NCI-H2081 (cell line): ENCODE results near the gene ARCN1.
A peak's percentile ranks its signal among the peaks of the same experiment; 100 is the strongest.

Source experiments
- DNase-seq, 2 experiments: peaks; one replicate each; lab custom pipeline; 2025; lab: John Stamatoyannopoulos, UW

ARCN1 gene

GRCh38 chr11:118572061-118572980, at the start of gene ARCN1:
Gene ARCN1, plus strand, starts transcription at chr11:118572409. Its CDS starts 139 bp downstream, at chr11:118572548.
- DNase-seq = peak; percentile 70 to 73

- peak in 1 of 2 experiments; percentile 4 for DNase-seq
Measured at GRCh38 chr11:118522571-118523072, 49.6 kb upstream of the ARCN1 start.

- no peak for DNase-seq
Measured at GRCh38 chr11:118524356-118524755, 47.9 kb upstream of the ARCN1 start.

GRCh38 chr11:118524757-118525470, 47.3 kb upstream of the ARCN1 start:
- no peak for DNase-seq

GRCh38 chr11:118526688-118527087, 45.5 kb upstream of the ARCN1 start:
- DNase-seq = no peak

- DNase-seq = no peak
Measured at GRCh38 chr11:118527109-118527508, 45.1 kb upstream of the ARCN1 start, which contains the start of gene TTC36. Gene TTC36, plus strand, starts transcription at chr11:118527474. Its CDS starts 21 bp downstream, at chr11:118527495.

- DNase-seq = no peak
Measured at GRCh38 chr11:118528511-118528910, 43.7 kb upstream of the ARCN1 start.

- DNase-seq = no peak
Measured at GRCh38 chr11:118529584-118530175, 42.5 kb upstream of the ARCN1 start.

- DNase-seq = peak; percentile 70 to 92
Measured at GRCh38 chr11:118530180-118530682, 42.0 kb upstream of the ARCN1 start.

- DNase-seq = peak; percentile 55 to 83
Measured at GRCh38 chr11:118530683-118531596, 41.3 kb upstream of the ARCN1 start, which contains the start of gene TMEM25. Gene TMEM25, plus strand, starts transcription at chr11:118531192. Its CDS starts 610 bp downstream, at chr11:118531802.

- no peak for DNase-seq
Measured at GRCh38 chr11:118531597-118532084, 40.6 kb upstream of the ARCN1 start.

GRCh38 chr11:118532091-118532490, 40.1 kb upstream of the ARCN1 start:
- DNase-seq = no peak

GRCh38 chr11:118532852-118533768, 39.1 kb upstream of the ARCN1 start:
- no peak for DNase-seq

- no peak for DNase-seq
Measured at GRCh38 chr11:118533769-118534729, 38.2 kb upstream of the ARCN1 start.

GRCh38 chr11:118535261-118535660, 36.9 kb upstream of the ARCN1 start:
- no peak for DNase-seq

GRCh38 chr11:118536726-118537125, 35.5 kb upstream of the ARCN1 start:
- DNase-seq = no peak

GRCh38 chr11:118537409-118537980, 34.7 kb upstream of the ARCN1 start:
- DNase-seq = no peak
